Astrocyte of the hippocampus (primary cell): ENCODE results near the gene CDH13.

Experiments
- DNase-seq: peaks from one replicate; pipeline ENCODE4 v3.0.0; 2011; ENCODE audit warnings: low read depth, low spot score

Gene CDH13

DNA sequence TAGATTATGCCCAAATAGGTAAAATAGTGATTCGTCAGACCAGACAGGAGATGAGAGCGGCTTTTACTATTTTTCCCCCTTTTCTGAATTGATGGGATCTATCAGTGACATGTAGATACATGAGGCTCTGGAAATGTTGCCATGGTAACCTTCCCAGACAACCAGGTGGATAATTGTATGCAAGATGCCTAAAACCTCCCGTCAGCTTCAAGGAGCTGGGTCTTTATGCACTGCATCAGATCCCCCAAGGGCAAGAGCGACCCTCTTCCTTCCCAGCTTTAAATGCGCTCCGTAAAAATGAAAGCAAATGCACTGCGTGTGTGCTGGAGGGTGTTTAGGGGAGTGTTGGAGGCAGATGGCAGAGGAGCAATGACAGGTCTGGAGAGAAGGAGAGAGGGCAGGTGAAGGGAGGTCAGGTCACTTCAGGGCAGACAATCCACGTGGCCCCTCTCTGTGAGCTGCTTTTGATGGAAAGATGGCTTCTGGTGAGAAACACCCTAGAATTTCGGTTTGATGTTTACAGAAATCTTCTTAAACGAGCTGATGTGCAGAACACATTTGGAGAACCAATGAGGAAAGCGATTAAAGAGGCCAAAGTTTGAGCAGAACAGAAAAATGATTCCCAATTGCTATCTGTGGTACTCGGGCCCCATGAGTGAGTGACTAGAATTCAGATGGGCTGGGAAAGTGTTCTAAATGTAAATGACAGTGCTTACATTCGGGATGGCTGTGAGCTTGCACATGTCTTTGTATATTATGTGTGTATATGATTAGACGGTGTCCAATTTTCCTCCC is 719.3 kb downstream of the CDH13 start:
- DNase-seq = no peak

DNA sequence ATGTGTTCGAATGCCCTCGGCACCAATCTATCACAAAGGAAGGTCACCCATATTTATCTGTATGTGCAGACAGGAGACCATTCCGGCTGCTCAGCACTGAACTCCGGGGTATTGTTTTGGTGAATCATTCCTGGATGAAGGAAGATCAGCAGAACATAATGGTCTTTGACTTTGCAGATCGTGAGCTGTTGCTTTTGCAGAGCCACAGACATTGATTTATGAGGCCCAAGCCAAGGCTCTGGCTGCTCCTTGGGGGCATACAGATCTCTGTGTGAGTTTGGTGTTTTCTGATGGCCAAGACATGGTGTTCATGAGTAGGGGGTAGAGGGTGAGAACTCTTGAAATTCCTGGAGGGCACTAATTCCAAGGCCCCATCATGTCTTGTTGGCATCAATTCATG is 722.2 kb downstream of the CDH13 start:
- DNase-seq = no peak

DNA sequence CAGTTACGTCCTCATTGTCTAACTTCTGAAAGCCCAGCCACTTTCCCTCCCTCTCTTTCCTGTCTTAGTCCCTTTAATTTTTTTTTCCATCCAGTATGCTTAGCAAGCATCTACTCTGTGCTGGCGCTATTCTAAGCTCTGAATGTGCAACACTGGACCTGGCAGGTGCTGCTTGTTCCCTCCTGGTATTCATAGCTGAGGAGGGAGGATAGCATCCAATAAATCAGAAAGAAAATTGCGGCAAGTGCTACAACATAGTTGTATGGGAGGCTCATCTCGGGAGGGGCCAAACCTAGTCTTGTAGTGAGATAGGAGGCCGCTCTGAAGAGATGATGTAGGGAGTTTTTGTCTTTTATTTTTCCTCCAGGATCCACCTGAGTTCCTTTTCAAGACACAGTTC is 723.7 kb downstream of the CDH13 start:
- no peak for DNase-seq

DNA sequence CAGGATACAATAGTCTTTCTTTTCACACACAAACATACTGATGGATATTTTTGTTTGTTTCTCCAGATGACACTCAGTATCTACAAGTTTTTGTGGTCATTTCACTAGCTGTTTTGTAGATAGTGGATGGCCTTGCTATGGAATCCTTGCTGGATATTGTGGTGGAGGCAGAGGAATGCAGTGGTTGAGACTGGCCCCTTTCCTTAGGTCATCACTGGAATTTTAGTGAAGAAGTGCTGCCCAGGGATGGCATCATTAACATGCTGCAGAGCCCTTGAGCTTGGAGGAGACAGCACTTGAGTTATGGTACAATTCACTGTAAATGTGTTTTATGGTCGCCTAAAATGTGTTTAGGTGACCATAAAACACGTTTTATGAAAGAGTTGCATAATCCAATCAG is 725.1 kb downstream of the CDH13 start:
- peak; percentile 41 for DNase-seq

DNA sequence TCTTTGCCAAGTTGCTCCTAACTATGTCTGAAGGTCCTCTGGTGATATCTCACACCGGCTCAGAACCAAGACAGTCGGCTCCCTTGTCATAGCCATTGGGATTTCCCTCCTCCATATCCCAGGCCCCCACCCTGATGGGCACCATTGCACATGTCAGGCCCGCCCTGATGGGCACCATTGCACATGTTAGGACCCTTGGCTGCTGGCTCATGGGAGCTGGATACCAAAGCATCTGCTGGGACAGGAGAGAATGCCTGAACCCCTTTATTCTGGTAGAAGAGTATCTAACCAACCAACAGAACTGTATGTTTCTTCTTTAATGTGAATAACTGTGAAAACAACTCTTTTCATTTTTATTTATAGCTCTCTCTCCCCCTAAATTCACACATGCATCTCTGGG is 726.5 kb downstream of the CDH13 start:
- no peak for DNase-seq

DNA sequence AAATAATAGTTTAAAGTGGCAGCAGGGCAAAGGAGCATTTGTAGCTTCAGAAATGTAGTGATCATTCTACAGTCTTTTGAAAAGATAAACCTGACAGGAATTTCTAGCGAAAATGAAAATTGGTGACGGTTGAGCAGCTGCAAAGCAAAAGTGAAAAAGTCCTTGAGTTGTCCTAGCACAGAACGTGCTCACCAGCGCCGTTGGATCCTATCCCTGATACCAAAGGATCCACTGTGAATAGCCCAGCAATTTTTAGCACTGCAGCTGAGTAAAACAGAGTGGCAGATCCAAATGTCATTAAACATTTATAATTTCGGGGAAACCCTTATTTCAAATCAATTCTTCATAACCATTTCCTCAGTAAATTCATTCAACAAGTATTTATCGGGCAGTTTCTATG is 727.2 kb downstream of the CDH13 start:
- no peak for DNase-seq

DNA sequence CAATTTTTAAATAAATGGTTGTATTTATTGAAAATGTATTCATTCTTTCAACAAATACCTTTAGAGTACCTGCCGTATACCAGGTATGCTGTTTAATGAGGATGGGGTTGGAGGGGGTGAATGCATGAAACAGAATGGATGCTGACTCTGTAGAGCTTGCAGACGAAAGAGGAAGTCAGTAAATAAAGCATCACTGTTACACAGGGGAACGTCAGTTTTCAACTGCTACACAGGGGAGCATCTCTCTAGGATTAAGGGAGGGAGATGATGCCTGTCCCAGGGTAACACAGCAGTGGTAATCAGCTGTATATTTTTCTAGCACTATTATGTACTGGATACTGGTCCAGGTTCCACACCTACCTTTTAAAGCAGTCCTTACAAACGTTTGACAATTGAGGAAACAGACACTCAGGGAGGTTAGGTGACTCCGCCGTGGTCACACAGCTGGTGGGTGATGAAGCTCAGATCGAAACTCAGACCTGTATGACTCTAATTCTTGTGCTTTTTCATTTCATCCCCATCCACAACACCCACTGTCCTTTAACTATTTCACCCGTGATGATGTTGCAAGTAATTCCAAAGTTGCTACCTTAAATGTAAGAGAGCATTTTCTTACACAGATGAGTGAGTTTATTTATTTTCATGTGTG is 728.9 kb downstream of the CDH13 start:
- no peak for DNase-seq

DNA sequence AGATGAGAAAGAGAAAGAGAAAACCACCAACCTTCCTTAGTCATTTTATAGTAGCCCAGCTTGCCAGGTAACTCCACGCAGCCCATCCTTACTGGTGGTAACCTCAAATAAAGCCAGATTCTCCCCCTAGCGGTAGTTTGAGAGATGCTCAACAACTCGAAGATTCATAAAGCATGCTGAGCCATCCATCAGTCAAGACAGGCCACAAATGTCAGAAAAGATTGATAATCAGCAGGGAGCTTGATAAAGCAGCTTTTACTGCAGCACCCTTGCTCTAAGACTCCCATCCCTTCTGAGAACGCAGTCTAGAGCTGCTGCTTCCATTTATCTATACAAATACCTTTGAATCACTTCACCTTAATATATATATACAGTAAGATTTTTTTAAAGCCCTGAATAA is 729.5 kb downstream of the CDH13 start:
- peak; percentile 73 for DNase-seq

DNA sequence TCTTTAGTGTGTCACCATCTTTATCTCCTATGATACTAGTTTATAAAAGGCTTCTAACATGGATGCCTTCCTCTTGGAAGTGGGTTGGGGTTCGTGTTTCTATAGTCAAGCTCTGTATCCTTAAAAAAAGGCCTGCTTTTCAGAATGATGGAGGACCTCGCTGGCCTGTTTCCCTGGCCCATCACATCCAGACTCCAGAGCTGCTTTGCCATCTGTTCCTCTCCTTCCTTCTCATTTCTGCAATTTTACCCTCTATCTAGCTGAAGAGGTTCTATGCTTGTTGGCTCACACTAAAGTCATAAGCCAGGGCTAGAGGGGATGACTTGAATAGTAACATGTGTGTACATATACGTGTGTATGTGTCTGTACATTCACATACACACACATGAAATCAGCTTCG is 730.2 kb downstream of the CDH13 start:
- DNase-seq = no peak

DNA sequence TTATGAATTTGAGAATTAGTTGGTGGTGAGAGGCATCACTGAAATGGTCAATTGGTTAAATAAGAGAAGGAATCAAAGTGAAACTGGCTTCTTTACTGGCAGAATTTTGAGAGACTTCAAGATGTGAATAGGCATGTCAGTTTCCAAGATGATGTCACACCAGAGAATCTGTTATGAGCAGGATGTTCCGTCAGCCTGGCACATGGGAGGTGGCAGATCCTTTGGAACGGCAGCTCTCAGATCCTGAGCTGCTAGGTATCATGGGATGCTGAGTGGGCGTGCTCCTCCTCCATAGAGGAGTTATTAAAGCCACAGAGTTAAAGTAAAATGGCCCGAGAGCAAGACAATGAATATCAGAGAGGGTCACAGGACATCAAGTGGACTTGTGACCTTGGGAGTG is 736.8 kb downstream of the CDH13 start:
- no peak for DNase-seq

DNA sequence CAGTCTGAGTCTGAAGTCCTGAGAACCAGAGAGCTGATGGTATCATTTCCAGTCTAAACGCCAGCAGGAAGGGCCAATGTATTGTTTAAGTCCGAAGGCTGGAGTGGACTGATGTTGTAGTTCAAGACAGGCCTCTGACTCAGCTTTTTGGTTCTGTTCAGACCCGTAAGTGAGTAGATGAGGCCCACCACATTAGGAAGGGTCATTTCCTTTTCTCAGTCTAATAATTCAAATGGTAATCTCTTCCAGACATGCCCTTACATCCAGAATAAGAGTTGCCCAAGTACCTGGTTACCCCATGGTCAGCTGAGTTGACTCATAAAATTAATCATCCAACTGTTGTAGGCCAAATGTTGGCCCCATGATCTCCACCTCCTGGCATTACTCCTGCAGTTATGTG is 738.4 kb downstream of the CDH13 start:
- DNase-seq = no peak

DNA sequence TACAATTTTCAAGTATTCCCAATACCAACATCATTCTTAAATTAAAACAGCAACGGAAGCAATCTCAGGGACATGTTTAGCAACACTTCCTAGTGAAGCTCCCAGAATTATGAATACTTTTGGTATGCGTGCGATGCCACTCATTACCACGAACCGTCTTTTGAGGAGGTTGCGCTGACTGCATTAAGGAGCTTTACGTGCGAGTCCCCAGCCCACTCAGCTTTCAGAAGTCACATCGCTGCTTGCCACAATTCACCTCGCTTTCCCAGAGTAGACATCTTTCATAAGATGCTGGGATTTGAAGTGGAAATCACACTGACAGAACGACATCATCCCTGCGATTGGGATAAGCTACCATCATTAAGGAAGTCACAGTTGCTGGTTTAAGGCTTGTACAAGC is 739.5 kb downstream of the CDH13 start:
- no peak for DNase-seq

DNA sequence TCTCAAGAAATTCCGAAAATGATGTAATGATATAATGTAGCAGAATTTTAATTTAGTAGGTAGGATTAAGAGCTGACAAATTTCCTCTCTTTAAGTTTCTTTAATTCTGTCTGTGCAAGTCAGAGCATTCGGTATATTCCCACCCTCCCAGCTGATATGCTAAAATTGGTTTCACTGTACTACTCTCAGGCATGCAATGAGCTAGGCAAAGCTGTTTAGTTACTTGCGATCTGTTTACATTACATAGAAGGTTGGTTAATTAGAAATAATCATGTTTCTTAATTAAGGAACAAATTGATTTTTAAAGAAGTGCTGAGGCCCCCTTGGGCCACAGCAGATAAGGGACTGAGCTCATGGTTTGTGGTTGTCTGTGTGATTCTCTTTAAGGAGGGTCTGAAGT is 748.2 kb downstream of the CDH13 start:
- no peak for DNase-seq

DNA sequence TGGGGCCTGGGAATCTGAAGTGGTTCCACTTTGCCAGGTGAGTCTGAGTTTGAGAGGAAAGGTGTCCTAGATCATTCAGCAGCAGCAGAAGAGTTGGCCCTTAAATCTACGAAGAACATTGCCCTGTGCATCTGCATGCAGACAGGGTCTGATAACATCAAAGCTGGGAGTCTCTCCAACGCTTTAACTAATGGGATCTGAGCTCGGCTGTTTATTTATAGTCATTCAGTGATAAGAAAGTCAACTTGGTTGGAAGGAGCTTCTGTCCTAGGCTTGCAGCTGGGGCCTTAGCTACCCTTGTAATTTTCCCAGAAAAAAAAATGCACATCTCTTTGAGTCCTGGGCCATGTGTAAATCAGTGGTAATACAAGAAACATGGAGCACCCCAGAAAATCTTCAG is 763.0 kb downstream of the CDH13 start:
- DNase-seq = no peak

DNA sequence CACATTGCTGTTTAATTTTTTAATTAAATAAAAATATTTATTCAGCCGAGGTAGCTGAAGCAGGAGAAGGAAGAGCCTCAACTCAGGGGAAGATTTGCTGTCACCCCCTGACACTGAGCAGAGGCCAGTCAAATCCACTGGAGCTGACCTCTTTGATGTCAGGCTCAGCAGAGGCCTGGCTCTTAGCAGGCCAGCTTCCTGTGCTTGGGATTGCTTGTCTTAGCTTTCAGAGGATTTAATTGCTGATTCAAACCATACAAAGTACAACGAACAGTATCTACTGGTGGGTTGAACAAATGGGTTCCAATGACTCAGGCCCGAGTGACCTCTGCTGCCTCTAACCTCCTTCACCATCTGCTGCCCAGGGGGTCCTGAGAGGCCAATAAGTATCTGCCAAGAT is 764.0 kb downstream of the CDH13 start:
- no peak for DNase-seq

DNA sequence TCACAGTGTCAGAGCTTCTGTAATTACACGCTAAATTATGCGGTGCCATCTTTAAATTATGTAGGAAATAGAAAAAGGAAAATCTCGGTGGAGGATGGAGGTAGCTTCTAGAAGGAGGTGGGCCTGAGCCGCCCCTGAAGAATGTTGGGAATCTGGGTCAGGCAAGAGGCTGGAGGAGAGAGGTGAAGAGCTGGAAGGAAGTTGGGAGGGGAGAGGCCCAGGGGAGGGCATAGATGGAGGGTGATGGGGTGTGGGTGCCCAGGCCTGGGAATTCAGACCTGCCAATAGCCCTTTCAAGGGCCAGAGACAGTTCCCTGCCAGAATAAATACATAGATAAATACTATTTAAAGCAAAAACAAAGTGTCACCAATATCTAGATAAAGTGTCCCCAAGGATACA is 766.0 kb downstream of the CDH13 start:
- peak; percentile 8 for DNase-seq

DNA sequence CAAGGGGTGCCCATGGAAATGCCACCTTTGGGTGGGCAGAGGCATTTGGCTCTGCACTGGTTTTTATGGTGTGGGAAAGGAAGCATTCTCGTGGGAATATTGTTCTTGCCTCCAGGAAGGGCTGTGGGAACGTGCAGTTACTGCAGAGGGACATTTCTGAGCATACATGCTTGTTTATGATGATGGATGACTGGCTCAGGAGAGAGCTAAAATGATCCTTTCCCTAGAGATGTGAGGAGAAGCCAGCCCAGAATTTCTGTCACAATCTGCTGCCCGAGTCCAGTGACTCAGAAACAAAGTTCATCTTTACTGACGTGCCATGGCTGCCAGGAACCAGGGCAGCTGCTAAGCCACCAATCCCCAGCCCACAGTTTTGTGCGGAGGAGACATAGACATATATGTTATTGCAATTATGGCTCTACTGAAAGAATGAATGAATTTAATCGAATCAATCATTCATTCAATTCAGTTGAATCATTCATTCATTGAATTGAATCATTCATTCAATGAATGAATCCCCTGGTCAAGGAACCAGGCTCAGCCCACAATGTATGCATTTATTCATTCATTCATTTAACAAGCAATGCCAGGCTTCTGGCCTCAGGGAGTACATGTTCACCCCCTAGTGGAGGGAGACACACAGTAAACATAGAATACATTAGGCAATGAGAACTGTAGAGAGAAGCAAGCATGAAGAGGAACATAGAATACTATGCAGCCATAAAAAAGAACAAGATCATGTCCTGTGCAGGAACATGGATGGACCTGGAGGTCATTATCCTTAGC is 766.6 kb downstream of the CDH13 start:
- DNase-seq = peak; percentile 12

DNA sequence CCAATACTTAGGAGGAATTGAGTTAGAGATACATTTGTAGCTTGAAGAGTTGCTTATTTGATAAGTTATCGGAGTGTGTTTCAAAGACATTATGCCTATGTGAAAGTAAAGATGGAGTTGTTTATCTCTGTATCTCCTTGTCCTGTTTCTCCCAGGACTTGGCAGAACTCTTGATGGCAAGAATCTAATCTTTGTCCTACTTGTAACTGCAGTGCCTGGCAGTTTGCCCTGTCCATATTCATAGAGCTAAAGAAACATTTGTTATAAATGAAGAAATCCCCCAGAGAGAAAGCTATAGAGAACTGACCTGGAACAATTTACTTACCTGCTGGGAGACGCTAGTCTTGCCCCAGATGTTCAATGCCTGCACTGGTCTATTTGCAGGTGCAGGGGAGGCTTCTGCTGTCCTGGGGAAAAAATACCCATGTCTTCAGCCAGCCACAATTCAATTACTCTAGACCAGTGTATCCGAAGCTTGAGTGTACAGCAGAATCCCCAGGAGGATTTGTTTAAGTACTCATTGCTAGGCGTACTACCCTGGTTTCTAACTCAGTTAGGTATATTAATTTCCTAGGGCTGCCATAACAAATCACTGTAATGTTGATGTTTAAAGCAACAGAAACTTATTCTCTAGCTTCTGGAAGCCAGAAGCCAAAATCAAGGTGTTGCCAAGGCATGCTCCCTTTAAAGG is 771.0 kb downstream of the CDH13 start:
- DNase-seq = no peak

DNA sequence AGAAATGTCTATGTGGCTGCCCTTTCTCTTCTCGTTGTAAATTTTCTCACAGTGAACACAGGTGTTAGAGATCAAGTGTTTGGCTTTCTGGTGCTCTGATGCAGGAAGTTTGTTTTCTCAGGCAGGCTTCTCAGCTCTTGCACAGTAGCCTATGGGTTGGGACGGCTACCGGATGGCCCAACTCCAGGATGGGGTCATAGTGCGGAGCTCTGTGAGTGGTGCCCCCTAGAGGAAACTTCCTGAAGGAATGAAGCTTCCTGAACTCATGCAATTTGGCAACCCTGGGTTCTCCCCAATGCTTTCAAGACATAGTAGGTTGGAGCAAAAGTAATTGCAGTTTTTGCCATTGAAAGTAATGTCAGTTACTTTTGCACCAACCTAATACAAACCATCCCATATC is 773.5 kb downstream of the CDH13 start:
- DNase-seq = no peak

DNA sequence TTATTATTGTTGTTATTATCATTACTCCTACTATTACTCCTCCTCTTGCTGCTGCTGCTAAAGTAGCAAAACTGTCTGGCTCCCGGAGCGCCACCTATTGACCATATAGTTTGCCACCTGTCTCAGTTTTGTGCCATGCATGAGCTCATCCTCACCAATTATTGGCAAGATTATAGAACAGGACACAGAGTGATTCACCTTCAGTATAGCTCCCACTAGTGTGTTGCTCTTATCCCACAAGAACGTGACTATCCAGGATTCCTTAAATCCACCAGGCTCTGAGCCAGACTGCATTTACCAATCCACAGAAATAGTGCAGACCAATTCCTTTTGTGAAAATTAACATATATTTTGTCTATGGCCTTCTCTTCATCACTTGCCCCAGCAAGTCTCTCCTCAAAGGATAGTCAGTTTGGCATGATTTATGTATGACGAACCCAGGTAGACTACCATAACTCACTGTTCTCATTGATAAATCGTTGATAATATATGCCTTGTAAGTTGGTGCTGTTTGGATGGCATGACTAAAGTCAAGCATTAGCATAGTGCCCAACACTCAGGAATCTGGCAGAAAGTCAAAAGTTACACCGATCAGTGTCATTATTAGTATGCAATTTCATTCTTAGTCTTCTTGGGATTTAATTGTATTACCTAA is 775.5 kb downstream of the CDH13 start:
- no peak for DNase-seq

DNA sequence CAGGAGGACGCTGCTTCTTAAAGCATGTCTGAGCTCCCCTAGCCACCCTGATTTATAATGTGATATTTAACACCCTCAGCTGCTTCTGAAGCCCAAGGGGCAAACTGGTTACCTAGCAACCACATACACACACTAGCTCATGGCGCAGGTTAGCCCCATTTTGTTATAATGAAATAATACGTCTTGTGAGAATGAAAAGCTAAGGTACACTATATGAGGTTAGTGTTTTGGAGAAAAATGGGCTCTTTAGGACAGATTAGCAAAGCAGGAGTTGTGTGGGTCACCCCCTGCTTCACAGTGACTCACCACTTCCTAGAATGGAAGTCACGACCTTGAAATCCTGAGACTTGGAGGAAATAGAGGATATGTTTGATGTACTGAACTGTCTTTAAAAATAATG is 776.2 kb downstream of the CDH13 start:
- DNase-seq = peak; percentile 7

DNA sequence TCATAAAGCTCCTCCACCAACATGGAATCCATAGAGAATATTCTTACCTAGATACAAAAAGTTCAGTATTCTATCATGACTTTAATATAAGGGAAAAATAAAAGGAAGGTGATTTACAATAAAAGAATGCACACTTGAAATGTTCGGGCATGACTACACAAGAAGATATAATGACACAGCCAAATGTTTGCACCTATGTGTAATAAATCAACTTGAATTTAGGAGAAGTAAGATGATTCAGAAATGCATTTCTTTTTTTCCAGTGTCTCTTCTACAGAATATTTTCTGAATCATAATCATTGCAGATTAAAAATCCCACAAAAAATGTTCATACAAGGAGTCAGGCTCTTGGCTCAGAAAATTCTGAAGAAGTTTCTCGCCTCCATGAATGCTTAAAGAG is 777.0 kb downstream of the CDH13 start:
- peak; percentile 21 for DNase-seq
